SKM-1 treated with dmso at 0.1 percent for 144 hours (cell line): ENCODE measurements around the gene HADHA.

Source experiments
- DNase-seq: peaks from one replicate; lab custom pipeline; 2025; ENCODE audit not compliant: unreplicated experiment; lab: John Stamatoyannopoulos, UW

The HADHA gene

GRCh38 chr2:26245810-26246209, 1.4 kb upstream of the HADHA start:
- no peak for DNase-seq

- DNase-seq = peak; percentile 18
These were observed 850 bp upstream of the HADHA start for GRCh38 chr2:26245231-26245732.

GRCh38 chr2:26243470-26244308, 743 bp downstream of the HADHA start:
- DNase-seq = no peak

- DNase-seq = no peak
These were observed 2.5 kb downstream of the HADHA start for GRCh38 chr2:26241928-26242436.

GRCh38 chr2:26238311-26238958, 6.0 kb downstream of the HADHA start:
- no peak for DNase-seq

GRCh38 chr2:26237868-26238267, 6.6 kb downstream of the HADHA start:
- DNase-seq = no peak

- no peak for DNase-seq
These were observed 9.3 kb downstream of the HADHA start for GRCh38 chr2:26235089-26235488.

- no peak for DNase-seq
These were observed 13.6 kb downstream of the HADHA start for GRCh38 chr2:26230806-26231205.

- no peak for DNase-seq
These were observed 14.8 kb downstream of the HADHA start for GRCh38 chr2:26229595-26229994.

- DNase-seq = no peak
These were observed 20.3 kb downstream of the HADHA start for GRCh38 chr2:26224095-26224494.

- no peak for DNase-seq
These were observed 21.4 kb downstream of the HADHA start for GRCh38 chr2:26223018-26223417.

GRCh38 chr2:26217720-26218119, 26.7 kb downstream of the HADHA start:
- DNase-seq = no peak

GRCh38 chr2:26216587-26216986, 27.8 kb downstream of the HADHA start:
- no peak for DNase-seq

- DNase-seq = no peak
These were observed 28.6 kb downstream of the HADHA start for GRCh38 chr2:26215833-26216232.

- no peak for DNase-seq
These were observed 29.7 kb downstream of the HADHA start for GRCh38 chr2:26214759-26215158.

- no peak for DNase-seq
These were observed 32.4 kb downstream of the HADHA start for GRCh38 chr2:26212011-26212410.

GRCh38 chr2:26203906-26204305, 40.5 kb downstream of the HADHA start:
- DNase-seq = no peak

- DNase-seq = no peak
These were observed 41.4 kb downstream of the HADHA start for GRCh38 chr2:26202981-26203490.

- no peak for DNase-seq
These were observed 46.9 kb downstream of the HADHA start for GRCh38 chr2:26197516-26197915.

GRCh38 chr2:26196683-26197418, 47.6 kb downstream of the HADHA start:
- DNase-seq = peak; percentile 24
